Naive thymus-derived CD8-positive, alpha-beta T cell (primary cell): ENCODE data around the gene ADARB2. TPM values are rescaled to one million over a fixed set of nuclear protein-coding genes. Genes with fewer than 3 reads are reported as not detected.

Experiments used
- ATAC-seq, 2 donors: fragments of 150-1000 bp; cut with Tn5 transposase in 1 of 2; sonication (Bioruptor Pico), chemical (Tn5 transposase) in 1 of 2; 1 replicate in 1 of 2; 2 replicates in 1 of 2; pipeline ENCODE4 v1.10.0; 2021; ENCODE audit warnings: mild to moderate bottlenecking in 2 of 2, moderate library complexity in 2 of 2
- POLR2A ChIA-PET: fragments of 350-600 bp; sonication (Branson Sonifier 250); formaldehyde crosslinking; loops from one replicate; lab custom pipeline; 2021; ENCODE audit warnings: antibody characterized with exemption; lab: Charles Lee
- DNase-seq, 10 donors: peaks; one replicate each; pipeline versions ENCODE4 v3.0.0 to v3.0.0-alpha.2; 2020 to 2022
- H3K27ac Mint-ChIP-seq, 10 donors: one replicate each; pipeline ENCODE4 v1.8.0; 2020 to 2022; ENCODE audit warnings: mild to moderate bottlenecking in 10 of 10, mixed read lengths in 10 of 10, moderate library complexity in 4 of 10, inconsistent platforms in 1 of 10
- H3K27me3 Mint-ChIP-seq, 5 donors: one replicate each; pipeline ENCODE4 v1.8.0; 2021 to 2022; ENCODE audit warnings: mixed read lengths in 5 of 5
- H3K36me3 Mint-ChIP-seq, 3 donors: one replicate each; pipeline ENCODE4 v1.8.0; 2020 to 2022; ENCODE audit warnings: mixed read lengths in 3 of 3, mild to moderate bottlenecking in 2 of 3, inconsistent platforms in 1 of 3
- H3K4me1 Mint-ChIP-seq, 4 donors: one replicate each; pipeline ENCODE4 v1.8.0; 2021 to 2022; ENCODE audit warnings: mixed read lengths in 4 of 4
- H3K4me3 Mint-ChIP-seq, 10 donors: one replicate each; pipeline ENCODE4 v1.8.0; 2020 to 2022; ENCODE audit warnings: mild to moderate bottlenecking in 10 of 10, mixed read lengths in 10 of 10, moderate library complexity in 6 of 10, inconsistent platforms in 1 of 10
- H3K9me3 Mint-ChIP-seq, 9 donors: one replicate each; pipeline ENCODE4 v1.8.0; 2020 to 2022; ENCODE audit warnings: mixed read lengths in 9 of 9, mild to moderate bottlenecking in 3 of 9, inconsistent platforms in 1 of 9, moderate library complexity in 1 of 9
- polyA plus RNA-seq, 3 donors: library from polyadenylated mRNA; unstranded; fragments of 300-500 nt; fragmentation: Illumina TruSeq; gene quantifications; one replicate each; pipeline ENCODE4 v1.2.3, GENCODE V29; 2021
- total RNA-seq, 8 experiments: library from RNA in 2 of 8; stranded (reverse) in 2 of 8; gene quantifications; one replicate each; pipeline ENCODE4 v1.2.3 and lab custom pipeline; 2021 to 2026

Gene ADARB2
- total and polyA plus RNA-seq, 5 experiments from 2014 or later, result not detected

DNA sequence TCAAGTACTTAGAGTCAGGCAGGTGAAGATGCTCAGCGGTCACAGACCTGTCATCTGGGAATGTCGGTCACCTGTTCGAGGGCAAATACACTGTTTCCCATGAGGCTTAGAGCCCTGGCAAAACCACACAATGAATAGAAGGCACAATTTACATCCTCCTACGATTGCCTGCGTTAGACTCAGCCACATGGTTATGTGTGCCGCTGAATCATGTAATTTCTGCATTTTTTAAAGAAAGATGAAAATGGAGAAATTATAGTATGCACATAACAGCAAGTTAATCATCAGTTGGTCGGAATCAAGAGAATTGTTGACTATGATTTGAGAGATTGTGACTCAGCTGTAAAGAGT is 158.2 kb downstream of the ADARB2 start:
- POLR2A ChIA-PET, result no interaction called here
- ATAC-seq (no peak), DNase-seq (no peak)
- Mint-ChIP-seq H3K27me3 (peaks cover 0 to 8% (median 2%) of the 10 kb centered on the region in 5 donors), H3K4me1 (peaks cover 0 to 27% (median 0%) of the 10 kb centered on the region in 4 donors), H3K4me3 (no peak overlapping the region), H3K27ac (no peak overlapping the region), H3K9me3 (no peaks in the 10 kb centered on the region), H3K36me3 (no peaks in the 10 kb centered on the region)

DNA sequence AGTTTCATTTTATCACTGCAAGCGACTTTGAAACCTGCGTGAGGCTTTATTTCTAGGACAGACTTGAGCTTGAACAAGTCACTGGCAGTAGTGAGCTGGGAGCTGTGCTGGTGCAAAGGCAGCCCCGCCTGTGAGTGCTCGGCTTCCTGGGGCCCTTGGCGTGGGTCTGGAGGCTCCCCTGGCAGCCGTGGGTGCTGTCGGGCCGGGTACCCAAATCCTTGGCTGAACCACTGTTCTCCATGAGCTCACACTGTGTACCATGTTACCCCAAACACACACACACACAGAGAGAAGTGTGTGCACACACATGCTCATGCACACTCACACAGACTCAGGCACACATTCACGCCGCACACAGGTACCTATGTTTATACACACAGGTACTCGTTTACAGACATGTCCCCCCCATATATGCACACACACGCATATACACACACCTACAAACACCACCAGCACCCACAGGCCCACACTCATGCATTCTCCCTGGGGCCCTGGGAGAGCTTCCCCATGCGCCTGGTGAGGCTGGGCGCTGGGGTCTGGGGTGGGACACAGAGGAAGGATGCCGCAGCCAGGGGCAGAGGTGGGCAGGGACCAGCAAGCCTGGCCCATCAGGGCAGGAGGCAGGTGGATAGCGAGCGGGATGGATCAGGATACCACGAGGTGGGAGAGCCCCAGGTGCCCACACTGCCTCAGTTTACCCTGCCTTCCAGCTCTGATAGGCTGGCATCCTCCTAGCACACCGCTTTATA is 158.8 kb downstream of the ADARB2 start:
- H3K27me3 Mint-ChIP-seq, result peaks cover 0 to 8% (median 3%) of the 10 kb centered on the region in 5 donors
- POLR2A ChIA-PET, result no interaction called here

DNA sequence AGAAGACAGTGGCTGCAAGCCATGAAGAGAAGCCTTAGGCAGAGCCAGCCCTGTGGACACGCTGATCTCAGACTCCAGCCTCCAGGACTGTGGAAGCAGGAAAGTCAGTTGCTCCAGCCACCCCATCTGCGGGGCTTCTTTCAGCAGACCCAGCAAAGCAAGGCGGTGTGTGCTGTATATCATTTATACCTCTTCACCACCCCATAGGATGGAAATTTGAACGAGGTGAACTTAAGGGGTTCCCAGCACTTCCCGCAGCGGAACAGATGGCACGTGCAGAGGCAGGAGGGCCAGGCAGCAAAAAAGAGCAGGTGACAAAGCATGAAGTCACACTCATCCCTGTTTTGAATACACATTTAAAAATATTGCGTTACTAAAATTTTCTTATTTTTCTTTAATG is 159.4 kb downstream of the ADARB2 start:
- POLR2A ChIA-PET, result no interaction called here
- ATAC-seq, result no peak
- Mint-ChIP-seq H3K4me1 (peaks cover 0 to 27% (median 0%) of the 10 kb centered on the region in 4 donors), H3K27me3 (peaks cover 0 to 13% (median 3%) of the 10 kb centered on the region in 5 donors), H3K4me3 (no peak overlapping the region), H3K27ac (no peak overlapping the region), H3K9me3 (no peaks in the 10 kb centered on the region), H3K36me3 (no peaks in the 10 kb centered on the region)
- DNase-seq, result no peak

More for the DNA sequence above, 158.8 kb downstream of the ADARB2 start:
- no peaks in the 10 kb centered on the region for H3K36me3 Mint-ChIP-seq
- H3K4me3 Mint-ChIP-seq, result no peak overlapping the region
- no peak for DNase-seq
- peaks cover 0 to 27% (median 0%) of the 10 kb centered on the region in 4 donors for H3K4me1 Mint-ChIP-seq
- H3K27ac Mint-ChIP-seq, result peak overlapping the region in 1 of 10 donors; percentile 7
- ATAC-seq, result no peak
- no peaks in the 10 kb centered on the region for H3K9me3 Mint-ChIP-seq

DNA sequence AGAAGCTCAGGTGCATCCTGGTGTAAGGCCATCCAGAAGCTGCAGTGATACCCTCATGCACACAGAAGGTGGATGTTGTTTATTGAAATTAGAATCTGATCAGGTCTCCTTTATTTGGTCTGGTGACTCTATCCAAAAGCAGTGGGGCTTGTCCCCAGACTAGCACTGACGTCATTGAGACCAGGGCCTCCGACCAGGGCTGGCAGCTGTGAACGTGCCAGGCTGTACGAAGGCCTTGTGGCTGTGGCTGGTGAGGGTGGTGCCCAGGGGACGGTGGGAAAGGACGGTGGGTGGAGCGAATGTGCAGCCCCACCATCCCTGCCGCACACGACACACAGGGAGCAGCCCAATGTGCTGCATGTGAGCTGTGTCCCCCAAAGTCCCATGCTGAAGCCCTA is 160.0 kb downstream of the ADARB2 start:
- Mint-ChIP-seq H3K36me3 (no peaks in the 10 kb centered on the region), H3K4me1 (peaks cover 0 to 27% (median 0%) of the 10 kb centered on the region in 4 donors)

DNA sequence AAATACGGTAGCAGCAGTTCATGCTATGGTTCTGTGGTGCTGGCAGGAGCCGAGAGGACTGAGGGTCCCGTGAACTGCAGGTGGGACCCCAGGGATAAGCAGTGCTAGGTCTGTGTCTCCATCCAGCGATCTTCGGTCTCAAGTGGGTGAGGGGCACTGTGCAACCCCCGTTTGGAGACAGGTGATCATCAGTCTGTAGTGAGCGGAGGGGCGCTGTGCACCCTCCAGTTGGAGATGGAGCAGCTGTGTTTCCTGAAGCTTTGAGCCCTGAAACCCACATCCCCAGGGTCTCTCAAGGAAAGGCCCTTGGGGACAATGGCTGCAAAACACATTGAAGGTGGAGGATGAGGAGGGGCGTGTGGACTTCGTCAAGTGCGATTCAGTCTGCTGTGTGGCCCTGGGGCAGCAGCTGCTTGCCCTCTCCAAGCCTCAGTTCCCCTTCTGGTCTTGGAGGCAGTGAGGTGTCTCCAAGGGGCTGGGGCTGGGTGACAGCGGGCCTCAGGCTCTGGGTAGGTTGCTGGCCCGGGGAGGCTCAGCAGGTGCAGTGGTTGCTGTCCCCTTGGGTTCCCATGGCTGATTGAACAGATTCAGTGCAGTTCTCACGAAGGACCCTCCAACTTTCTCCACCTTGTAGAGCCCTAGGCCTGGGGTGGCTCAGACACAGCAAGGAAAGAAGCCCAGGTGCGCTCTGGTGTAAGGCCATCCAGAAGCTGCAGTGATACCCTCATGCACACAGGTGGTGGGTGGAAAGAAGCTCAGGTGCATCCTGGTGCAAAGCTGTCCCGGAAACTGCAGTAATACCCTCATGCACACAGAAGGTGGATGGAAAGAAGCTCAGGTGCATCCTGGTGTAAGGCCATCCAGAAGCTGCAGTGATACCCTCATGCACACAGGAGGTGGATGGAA is 160.6 kb downstream of the ADARB2 start:
- no peak for ATAC-seq
- Mint-ChIP-seq H3K9me3 (no peaks in the 10 kb centered on the region), H3K4me1 (peaks cover 0 to 27% (median 0%) of the 10 kb centered on the region in 4 donors), H3K4me3 (no peak overlapping the region), H3K36me3 (no peaks in the 10 kb centered on the region), H3K27ac (no peak overlapping the region), H3K27me3 (peaks cover 4 to 18% (median 7%) of the 10 kb centered on the region in 5 donors)
- POLR2A ChIA-PET, result no interaction called here
- no peak for DNase-seq

More for the DNA sequence above, 160.0 kb downstream of the ADARB2 start:
- DNase-seq (peak in 1 of 10 donors; percentile 28), ATAC-seq (no peak)
- H3K27me3 Mint-ChIP-seq, result peaks cover under 1 to 15% (median 3%) of the 10 kb centered on the region in 5 donors
- POLR2A ChIA-PET, result no interaction called here
- no peak overlapping the region for H3K4me3 Mint-ChIP-seq
- no peaks in the 10 kb centered on the region for H3K9me3 Mint-ChIP-seq
- no peak overlapping the region for H3K27ac Mint-ChIP-seq

DNA sequence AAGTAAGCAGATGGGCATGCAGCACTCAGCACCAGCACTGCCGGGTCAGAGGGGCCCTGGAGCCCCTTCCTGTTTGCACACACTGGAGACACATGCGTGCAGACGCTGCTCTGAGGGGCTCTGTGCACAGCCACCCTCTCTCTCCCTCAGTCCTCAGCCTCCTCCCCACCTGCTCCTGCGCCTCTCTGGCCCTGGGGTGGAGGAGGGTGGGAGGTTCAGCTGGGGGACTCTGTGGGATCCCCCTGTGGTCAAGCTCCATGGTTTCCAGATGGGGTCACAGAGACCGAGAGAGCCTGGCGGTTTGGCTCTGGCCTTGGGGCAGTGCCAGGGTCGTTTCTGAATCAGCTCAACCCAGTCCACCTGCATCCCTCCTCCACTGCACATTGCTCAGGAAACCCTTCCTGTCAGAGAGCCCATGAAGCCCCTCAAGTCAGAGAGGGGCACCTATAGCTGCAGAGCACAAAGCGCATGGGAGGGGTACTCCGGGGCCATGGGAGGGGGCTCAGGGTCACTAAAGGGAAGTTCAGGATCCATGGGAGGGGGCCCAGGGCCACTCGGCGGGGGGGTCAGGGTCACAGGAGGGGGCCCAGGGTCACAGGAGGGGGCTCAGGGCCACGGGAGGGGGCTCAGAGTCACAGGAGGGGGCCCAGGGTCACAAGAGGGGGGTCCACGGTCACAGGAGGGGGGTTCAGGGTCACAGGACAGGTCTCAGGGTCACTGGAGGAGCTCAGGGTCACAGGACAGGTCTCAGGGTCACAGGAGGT is 161.7 kb downstream of the ADARB2 start:
- H3K36me3 Mint-ChIP-seq, result no peaks in the 10 kb centered on the region
- H3K9me3 Mint-ChIP-seq, result no peaks in the 10 kb centered on the region
- H3K27me3 Mint-ChIP-seq, result peaks cover 4 to 21% (median 15%) of the 10 kb centered on the region in 5 donors
- no peak overlapping the region for H3K27ac Mint-ChIP-seq
- H3K4me1 Mint-ChIP-seq, result peaks cover 0 to 27% (median 2%) of the 10 kb centered on the region in 4 donors
- DNase-seq, result peak in 1 of 10 donors; percentile 26
- H3K4me3 Mint-ChIP-seq, result no peak overlapping the region
- ATAC-seq, result no peak
- POLR2A ChIA-PET, result no interaction called here

DNA sequence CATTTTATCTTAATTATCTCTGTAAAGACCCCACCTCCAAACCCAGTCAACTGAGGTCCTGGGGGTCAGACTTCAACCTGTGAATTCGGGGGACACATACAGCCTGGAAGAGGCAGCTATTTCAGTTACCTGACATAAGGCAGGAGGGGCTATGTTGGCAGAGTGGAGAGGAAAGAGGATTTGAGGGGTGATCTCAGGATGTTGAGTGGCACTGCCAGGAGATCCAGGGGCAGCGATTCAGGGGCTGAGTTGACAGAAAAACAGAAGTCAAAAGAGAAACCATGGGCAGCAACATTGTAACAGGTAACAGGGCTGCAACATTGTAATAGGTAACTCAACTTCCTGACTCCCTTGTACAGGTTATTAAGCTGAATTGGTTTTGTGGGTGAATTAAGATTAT is 162.6 kb downstream of the ADARB2 start:
- H3K4me1 Mint-ChIP-seq, result peaks cover 0 to 27% (median 2%) of the 10 kb centered on the region in 4 donors
- POLR2A ChIA-PET, result no interaction called here
- DNase-seq (no peak), ATAC-seq (no peak)
- H3K4me3 Mint-ChIP-seq, result no peak overlapping the region
- no peak overlapping the region for H3K27ac Mint-ChIP-seq
- H3K9me3 Mint-ChIP-seq, result no peaks in the 10 kb centered on the region
- peaks cover 4 to 25% (median 15%) of the 10 kb centered on the region in 5 donors for H3K27me3 Mint-ChIP-seq
- no peaks in the 10 kb centered on the region for H3K36me3 Mint-ChIP-seq

DNA sequence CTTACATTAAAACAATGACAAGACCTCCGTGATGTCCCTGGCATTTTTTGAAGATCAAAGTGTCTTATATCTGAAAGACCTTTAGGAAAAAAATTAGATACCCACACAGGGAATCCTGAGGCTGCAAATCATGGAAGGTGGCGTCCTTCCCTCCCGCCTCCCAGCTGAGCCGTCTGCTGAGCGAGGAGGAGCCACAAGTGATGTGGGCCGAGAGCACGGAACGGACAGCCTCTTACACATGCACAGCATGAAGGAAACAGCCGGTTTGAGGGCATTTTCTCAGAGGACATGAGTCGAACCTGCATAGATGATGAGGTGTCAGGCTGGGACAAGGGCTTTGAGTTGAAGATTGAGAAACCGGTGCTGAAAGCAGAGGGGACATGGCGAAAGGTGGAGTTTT is 163.3 kb downstream of the ADARB2 start:
- H3K27me3 Mint-ChIP-seq, result peaks cover 4 to 28% (median 15%) of the 10 kb centered on the region in 5 donors
- ATAC-seq (no peak), DNase-seq (peak in 1 of 10 donors; percentile 6)

DNA sequence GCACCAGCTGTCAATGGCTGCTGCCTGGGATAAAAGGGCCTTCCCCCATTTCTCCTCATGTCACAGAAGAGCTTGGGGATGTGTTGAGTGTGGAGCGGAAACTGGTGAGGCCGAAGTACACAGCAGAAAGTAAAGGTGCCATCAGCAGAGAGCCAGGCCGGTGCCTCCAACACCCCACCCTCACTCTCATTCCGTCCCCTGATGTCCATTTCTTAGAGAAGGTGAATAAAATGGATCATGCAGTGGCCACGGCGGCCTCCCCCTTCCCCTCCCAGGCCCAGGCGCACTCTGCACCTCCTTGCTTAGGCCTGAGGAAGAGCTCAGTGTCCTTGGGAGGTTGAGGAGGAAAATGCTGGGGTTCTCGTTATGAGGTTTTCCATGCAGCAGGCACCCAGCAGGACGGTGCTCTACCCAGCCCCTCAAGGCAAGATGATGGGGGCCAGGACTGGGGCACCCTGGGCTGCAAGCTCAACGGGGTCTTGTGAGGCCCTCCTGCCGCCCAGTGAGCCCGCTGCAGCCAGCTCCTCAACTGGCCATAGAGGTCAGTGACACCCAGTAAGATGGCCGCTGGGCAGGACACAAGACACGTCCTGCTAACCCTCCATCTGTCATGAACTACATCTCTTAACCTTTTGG is 163.9 kb downstream of the ADARB2 start:
- H3K9me3 Mint-ChIP-seq, result no peaks in the 10 kb centered on the region
- H3K4me3 Mint-ChIP-seq, result no peak overlapping the region
- H3K27ac Mint-ChIP-seq, result no peak overlapping the region
- DNase-seq (peak in 1 of 10 donors; percentile 34), ATAC-seq (no peak)
- POLR2A ChIA-PET, result no interaction called here
- H3K27me3 Mint-ChIP-seq, result peaks cover 4 to 28% (median 15%) of the 10 kb centered on the region in 5 donors
- peaks cover 0 to 18% (median 3%) of the 10 kb centered on the region in 4 donors for H3K4me1 Mint-ChIP-seq
- H3K36me3 Mint-ChIP-seq, result no peaks in the 10 kb centered on the region

More for the DNA sequence above, 163.3 kb downstream of the ADARB2 start:
- Mint-ChIP-seq H3K36me3 (no peaks in the 10 kb centered on the region), H3K4me1 (peaks cover 0 to 22% (median 2%) of the 10 kb centered on the region in 4 donors), H3K27ac (no peak overlapping the region), H3K4me3 (no peak overlapping the region), H3K9me3 (no peaks in the 10 kb centered on the region)
- POLR2A ChIA-PET, result no interaction called here

DNA sequence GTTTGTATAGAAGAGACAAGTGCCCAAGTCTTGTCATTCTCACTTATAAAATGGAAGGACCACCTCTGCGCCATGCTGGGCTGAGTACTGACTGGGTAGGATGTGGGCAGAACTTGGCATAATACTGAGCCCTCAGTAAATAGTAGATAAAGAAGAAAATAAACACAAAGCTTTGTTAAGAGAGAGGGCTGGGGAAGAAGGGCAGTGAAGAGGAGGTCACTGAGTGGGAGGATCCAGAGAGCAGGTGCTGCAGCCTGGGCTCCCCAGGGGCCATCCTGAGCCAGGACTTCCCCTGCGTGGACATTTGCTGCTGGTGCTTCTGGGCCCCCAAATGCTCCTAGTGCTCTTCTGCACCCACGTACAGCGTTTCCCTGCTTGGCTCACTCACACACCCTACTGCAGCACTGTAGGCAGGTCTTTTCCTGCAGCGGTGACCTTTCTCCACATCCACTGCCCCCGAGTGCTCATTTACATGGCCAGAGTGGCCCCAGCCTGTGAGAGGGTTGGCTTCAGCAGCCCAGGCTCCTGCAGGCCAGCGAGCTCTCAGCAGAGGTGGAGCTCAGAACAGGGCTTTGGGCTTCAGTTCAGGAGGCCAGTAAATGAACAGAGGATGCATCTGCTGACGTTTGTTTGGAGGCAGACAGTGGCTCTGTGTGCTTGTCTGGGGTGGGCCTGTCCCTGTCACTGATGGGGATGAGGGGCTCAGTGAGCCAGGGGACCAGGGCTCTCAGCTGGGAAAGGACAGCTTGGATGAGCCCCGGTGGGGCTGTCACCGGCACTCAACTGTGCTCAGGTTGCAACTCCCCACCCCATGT is 164.6 kb downstream of the ADARB2 start:
- Mint-ChIP-seq H3K4me1 (peaks cover 0 to 17% (median 3%) of the 10 kb centered on the region in 4 donors), H3K4me3 (no peak overlapping the region), H3K9me3 (no peaks in the 10 kb centered on the region), H3K36me3 (no peaks in the 10 kb centered on the region), H3K27me3 (peaks cover 4 to 33% (median 15%) of the 10 kb centered on the region in 5 donors), H3K27ac (no peak overlapping the region)
- peak in 1 of 10 donors; percentile 24 for DNase-seq
- no peak for ATAC-seq
- POLR2A ChIA-PET, result no interaction called here

DNA sequence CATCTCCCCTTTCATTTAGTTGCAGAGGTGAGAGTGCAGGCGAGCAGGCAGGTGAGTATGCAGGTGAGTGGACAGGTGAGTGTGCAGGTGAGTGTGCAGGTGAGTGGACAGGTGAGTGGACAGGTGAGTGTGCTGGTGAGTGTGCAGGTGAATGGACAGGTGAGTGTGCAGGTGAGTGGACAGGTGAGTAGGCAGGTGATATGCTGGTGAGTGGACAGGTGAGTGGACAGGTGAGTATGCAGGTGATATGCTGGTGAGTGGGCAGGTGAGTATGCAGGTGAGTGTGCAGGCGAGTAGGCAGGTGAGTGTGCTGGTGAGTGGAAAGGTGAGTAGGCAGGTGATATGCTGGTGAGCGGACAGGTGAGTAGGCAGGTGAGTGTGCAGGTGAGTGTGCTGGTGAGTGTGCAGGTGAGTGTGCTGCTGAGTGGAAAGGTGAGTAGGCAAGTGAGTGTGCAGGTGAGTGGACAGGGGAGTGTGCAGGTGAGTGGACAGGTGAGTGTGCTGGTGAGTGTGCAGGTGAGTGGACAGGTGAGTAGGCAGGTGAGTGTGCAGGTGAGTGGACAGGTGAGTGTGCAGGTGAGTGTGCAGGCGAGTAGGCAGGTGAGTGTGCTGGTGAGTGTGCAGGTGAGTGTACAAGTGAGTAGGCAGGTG is 165.6 kb downstream of the ADARB2 start:
- POLR2A ChIA-PET, result no interaction called here
- no peaks in the 10 kb centered on the region for H3K36me3 Mint-ChIP-seq
- H3K4me3 Mint-ChIP-seq, result no peak overlapping the region
- H3K27me3 Mint-ChIP-seq, result peaks cover 4 to 33% (median 15%) of the 10 kb centered on the region in 5 donors
- no peaks in the 10 kb centered on the region for H3K9me3 Mint-ChIP-seq
- peaks cover 0 to 7% (median 3%) of the 10 kb centered on the region in 4 donors for H3K4me1 Mint-ChIP-seq
- no peak overlapping the region for H3K27ac Mint-ChIP-seq
- ATAC-seq (no peak), DNase-seq (peak in 1 of 10 donors; percentile 4)
